ENCODE results near the gene GDPD5. TPM values are rescaled to one million over a fixed set of nuclear protein-coding genes. Genes with fewer than 3 reads are reported as not detected.

The GDPD5 gene, protein sequence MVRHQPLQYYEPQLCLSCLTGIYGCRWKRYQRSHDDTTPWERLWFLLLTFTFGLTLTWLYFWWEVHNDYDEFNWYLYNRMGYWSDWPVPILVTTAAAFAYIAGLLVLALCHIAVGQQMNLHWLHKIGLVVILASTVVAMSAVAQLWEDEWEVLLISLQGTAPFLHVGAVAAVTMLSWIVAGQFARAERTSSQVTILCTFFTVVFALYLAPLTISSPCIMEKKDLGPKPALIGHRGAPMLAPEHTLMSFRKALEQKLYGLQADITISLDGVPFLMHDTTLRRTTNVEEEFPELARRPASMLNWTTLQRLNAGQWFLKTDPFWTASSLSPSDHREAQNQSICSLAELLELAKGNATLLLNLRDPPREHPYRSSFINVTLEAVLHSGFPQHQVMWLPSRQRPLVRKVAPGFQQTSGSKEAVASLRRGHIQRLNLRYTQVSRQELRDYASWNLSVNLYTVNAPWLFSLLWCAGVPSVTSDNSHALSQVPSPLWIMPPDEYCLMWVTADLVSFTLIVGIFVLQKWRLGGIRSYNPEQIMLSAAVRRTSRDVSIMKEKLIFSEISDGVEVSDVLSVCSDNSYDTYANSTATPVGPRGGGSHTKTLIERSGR
- 10 to 100 TPM in 2 of 4 donors, 1 to 10 TPM in 2; 7.4 to 12.2 (median 10.6) TPM for polyA plus RNA-seq (ENCODE audit: insufficient read length in 4 of 4)

DNA sequence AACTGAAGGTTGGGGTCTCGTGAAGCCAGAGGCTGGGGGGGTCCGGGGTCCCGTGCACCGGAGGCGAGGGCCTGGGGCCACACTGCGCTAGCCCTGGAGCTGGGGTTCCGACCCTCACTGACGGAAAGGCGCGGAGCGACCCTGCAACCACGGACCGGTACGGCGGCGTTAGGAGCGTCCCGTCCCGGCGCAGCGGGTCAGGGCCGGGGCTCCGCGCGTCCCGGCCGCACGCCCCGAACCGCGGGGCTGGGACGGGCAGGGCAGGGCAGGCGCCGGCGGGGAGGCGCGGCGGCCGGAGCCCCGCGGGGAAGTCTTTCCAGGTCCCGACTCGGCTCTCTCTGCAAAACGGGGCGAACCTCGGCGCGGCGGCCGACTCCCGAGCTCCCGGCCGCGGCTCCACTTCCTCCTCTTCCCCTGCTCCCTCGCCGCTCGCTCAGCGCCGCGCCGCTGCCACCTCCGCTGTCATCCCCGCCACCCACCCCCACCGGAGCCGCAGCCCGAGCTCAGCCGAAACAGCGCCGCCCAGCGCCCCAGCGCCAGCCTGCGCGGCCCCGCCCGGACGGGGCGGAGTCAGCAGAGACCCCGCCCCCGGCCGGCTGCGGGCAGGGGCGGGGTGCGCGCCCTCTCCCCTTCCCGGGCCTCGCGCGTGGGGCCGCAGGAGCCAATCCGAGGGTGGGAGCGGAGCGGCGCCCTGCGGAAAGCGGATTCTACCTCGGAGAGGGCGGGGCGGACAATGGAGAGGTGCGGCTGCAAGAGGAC lies at the start of gene GDPD5:
Gene GDPD5 (minus strand): TSS at position 509 of the 759 bp plus-strand sequence. CDS start 48,206 bp downstream, outside the sequence.
- DNase-seq (ENCODE audit: low read depth in 4 of 4, low spot score in 3 of 4), result peak; percentile 68 to 83 (median 73)

DNA sequence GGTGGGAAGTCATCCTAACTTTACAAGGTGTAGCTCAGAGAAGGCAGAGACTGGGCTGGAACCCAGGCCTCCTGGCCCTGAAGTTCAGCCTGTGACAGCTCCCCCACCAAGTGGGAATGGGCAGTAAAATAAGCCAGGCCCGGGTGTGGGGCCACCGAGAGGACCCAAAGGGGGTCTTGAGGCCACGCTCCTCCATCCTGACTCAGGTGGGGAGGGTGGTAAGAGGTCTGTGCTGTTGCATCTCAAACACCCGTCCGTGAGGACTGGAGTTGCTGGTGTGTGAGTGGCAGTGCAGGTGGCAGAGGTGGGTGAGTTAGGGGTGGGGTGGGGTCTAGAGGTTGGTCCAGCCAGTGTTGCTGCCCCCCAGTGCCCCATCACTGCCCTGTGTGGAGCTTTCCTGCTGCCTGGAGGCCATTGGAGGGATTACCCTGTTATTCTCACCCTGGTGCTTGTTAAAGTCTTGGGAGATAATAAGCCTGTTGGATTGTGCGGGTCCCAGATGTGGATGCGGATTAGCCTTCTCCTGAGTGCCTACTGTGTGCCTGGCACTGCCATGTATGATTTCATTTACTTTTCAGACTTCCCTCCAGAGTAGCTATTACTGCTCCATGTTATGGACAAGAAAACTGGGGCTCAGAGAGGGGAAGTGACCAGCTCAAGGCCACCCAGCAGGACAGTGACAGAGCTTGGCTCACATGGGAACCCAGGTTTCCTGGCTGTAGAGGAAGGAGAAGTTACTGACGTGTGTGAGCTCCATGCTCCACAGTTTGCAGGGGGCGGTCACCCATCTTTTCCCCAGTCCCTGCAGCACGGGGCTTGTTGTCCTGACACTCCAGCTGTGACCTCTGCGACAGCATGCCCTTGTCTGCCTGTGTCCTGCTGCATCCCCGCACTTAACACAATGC lies 49.2 kb upstream of the GDPD5 start:
- no peak for DNase-seq (ENCODE audit: low read depth in 4 of 4, low spot score in 3 of 4)

DNA sequence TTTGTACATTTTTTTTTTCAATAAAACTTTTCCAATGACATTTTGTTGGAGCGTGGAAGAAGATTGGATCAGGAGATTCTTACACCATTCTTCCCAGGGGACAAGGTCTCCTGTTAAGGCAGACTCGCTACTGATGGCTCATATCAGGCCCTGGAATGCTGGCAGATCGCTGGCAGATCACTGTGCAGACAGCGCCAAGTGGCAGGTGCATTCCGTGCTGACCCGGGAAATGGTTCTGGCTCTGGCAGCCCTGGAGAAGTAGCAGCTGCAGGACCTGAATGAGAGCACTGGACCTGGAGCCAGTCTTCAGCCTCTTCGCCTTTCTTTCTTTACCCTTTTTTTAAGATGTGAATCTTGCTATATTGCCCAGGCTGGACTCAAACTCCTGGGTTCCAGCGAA lies 47.0 kb upstream of the GDPD5 start:
- no peak for DNase-seq (ENCODE audit: low read depth in 4 of 4, low spot score in 3 of 4)

DNA sequence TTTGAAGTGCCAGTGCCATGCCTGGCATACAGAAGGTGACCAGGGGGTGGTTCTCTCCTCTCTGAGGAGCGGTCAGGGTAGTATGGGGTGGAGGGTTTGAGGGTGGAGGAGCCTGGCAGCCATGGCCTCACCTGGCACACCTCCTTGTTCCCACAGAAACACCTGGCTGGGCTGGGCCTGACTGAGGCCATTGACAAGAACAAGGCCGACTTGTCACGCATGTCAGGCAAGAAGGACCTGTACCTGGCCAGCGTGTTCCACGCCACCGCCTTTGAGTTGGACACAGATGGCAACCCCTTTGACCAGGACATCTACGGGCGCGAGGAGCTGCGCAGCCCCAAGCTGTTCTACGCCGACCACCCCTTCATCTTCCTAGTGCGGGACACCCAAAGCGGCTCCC lies 45.9 kb upstream of the GDPD5 start:
- no peak for DNase-seq (ENCODE audit: low read depth in 4 of 4, low spot score in 3 of 4)

DNA sequence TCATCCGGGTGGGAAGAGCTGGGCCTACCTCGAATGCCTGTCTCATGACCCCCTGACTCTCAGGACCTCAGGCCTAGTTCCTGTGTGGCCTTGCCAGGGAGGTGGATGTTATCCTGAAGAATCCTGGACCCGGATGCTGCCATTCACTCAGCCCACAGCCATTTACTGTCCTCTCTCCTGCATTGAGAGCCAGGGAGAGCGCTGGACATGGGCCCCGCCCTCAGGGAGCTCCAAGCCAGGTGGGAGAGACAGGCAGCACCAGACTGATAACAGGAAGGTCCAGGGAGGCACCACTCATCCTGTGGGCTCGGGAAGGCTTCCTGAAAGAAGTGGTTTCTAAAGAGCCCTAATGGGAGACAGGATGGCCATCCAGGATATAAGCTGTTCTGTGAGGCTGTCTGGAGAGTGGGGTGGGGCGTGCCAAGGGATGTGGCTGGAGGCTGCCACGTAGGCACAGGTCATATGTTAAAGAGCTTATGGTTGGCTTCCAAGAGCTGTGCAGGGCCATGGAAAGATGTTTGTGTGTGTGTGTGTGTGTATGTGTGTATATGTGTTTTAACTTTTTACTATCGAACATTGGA lies 44.9 kb upstream of the GDPD5 start:
- no peak for DNase-seq (ENCODE audit: low read depth in 4 of 4, low spot score in 3 of 4)

DNA sequence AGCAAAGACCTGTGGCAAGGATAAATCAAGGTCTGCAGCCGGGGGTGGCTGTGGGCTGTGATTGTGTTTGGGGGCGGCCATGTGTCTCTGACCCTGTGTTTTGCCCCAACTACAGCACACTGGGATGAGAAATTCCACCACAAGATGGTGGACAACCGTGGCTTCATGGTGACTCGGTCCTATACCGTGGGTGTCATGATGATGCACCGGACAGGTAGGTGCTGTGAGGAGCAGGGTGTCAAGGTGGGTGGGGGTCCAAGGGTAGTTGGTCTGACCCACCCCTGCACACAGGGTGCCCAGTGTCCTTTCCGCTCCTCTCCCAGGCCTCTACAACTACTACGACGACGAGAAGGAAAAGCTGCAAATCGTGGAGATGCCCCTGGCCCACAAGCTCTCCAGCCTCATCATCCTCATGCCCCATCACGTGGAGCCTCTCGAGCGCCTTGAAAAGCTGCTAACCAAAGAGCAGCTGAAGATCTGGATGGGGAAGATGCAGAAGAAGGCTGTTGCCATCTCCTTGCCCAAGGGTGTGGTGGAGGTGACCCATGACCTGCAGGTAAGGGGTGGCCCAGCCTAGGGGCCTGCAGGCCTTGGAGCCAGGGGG lies 43.0 kb upstream of the GDPD5 start:
- no peak for DNase-seq (ENCODE audit: low read depth in 4 of 4, low spot score in 3 of 4)

DNA sequence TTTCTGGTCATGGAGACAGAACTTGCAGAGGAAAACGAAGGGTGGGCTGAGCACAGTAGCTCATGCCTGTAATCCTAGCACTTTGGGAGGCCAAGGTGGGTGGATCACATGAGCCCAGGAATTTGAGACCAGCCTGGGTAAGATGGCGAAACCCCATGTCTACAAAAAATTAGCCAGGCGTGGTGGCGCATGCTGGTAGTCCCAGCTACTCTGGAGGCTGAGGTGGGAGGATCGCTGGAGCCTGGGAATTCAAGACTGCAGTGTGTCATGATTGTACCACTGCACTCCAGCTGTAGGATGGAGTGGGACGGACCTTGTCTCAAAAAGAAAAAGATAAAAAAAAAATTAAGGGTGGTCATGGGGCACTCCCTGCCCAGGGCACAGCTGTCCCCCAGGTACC lies 42.2 kb upstream of the GDPD5 start:
- no peak for DNase-seq (ENCODE audit: low read depth in 4 of 4, low spot score in 3 of 4)

DNA sequence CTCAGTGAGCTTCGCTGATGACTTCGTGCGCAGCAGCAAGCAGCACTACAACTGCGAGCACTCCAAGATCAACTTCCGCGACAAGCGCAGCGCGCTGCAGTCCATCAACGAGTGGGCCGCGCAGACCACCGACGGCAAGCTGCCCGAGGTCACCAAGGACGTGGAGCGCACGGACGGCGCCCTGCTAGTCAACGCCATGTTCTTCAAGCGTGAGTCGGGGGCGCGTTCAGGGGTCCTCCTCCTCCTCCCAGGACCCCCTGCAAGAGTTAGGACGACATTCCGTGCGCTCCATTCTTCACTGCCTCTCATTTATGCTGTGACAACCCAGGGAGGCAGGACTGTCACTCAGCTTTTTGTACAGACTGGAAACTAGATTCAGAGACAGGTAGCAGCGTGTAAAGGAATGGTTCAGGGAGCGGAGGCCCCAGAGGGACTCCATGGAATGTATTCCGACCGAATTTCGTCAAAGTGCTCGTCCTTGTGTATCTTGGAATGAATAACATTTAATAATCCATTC lies 41.1 kb upstream of the GDPD5 start:
- no peak for DNase-seq (ENCODE audit: low read depth in 4 of 4, low spot score in 3 of 4)

DNA sequence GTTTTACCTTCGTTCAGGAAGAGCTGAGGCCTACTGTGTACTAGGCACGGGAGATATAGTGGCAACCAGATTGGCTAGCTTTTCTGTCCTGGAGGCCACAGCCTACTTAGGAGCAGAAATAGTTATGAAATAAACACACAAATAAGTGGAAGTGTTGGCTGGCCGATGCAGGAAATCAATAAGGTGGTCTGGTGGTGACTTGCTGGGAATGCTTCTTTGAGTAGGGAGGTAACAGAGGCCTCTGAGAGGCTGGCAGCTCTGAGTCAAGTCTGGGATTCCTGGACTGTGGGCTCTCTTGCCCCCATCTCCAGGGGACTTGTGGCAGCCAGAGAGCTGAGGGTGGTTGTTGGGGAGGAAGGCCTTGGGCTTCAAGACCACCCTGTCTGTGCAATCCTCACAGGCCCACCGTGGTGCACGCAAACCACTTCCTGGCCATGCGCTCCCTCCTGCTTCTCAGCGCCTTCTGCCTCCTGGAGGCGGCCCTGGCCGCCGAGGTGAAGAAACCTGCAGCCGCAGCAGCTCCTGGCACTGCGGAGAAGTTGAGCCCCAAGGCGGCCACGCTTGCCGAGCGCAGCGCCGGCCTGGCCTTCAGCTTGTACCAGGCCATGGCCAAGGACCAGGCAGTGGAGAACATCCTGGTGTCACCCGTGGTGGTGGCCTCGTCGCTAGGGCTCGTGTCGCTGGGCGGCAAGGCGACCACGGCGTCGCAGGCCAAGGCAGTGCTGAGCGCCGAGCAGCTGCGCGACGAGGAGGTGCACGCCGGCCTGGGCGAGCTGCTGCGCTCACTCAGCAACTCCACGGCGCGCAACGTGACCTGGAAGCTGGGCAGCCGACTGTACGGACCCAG lies 40.4 kb upstream of the GDPD5 start:
- no peak for DNase-seq (ENCODE audit: low read depth in 4 of 4, low spot score in 3 of 4)

DNA sequence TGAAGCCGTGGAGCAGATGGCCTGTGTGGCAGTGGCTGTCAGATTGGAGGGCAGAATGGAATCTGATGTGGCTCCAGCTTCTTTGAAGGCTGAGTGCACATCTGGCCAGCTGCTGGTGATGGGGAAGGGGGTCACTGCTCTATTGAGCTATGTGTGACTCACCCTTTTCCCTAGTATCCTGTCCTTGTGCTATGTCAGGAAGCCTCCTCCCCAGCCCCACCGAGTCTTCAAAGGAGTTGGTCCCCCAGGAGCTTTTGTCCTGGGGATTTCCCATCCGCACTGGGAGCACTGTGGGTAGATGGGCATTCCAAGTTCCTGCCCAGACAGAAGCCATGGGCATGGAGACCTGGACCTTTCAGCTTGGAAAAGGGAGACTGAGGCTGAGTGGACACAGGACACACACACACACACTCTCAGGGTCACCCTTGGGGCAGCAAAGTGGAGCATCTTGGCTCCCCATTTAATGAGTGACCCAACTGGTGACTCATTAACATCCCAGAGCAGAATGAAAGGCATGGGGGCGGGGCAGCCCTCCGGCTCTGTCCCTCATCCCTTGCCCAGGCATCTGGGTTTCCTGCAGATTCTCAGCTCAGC lies 39.6 kb upstream of the GDPD5 start:
- no peak for DNase-seq (ENCODE audit: low read depth in 4 of 4, low spot score in 3 of 4)

DNA sequence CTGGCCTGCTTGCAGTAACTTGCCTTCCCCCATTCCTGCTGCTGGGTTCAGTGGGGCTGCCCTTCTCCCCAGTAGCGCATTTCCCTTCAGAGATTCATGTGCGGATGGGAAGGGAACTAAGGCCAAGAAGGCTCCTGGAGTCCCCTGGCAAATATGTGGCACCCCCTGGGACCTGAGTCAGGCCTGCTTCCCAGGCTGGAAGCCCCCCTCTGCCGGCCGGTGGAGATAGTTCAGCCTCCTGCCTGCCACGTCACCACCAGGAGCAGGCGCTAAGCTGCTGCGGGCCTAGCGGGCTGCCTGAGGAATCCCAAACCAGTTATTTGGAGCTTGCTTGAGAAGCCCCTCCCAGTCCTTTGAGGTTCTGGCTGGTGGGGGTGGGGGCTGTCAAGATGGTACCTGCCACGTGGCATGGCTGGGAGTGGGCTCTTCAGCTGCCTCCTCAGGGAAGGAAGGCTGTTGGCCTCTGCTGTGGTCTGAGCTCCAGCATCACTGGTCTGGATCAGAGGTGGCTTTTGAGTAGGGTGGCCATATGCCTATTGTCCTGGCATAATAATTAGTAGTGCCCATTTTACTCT lies 38.3 kb upstream of the GDPD5 start:
- DNase-seq (ENCODE audit: low read depth in 4 of 4, low spot score in 3 of 4), result no peak

DNA sequence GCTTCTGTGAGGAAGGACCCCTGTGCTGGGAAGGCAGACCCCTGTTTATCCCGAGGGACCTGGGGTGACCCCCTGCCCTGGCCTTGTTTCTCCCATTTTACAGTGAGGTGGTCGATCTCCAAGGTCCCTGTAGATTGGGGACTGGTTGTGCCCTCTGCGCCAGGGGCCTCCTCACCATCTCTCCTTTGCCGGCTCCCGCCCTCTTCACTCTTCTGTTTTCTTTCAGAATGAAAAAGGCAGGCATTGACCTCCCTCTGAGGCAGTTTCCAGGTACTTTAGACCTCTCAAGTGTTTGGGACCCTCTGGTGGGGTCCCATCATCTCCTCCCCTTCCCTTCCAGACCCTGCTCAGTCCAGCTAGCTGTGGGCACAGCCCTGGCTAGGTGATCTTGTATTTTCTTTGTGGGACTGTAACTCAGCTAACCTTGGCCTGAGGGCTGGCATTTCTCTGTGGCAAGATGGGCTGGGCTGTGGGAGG lies 37.8 kb upstream of the GDPD5 start:
- DNase-seq (ENCODE audit: low read depth in 4 of 4, low spot score in 3 of 4), result no peak

DNA sequence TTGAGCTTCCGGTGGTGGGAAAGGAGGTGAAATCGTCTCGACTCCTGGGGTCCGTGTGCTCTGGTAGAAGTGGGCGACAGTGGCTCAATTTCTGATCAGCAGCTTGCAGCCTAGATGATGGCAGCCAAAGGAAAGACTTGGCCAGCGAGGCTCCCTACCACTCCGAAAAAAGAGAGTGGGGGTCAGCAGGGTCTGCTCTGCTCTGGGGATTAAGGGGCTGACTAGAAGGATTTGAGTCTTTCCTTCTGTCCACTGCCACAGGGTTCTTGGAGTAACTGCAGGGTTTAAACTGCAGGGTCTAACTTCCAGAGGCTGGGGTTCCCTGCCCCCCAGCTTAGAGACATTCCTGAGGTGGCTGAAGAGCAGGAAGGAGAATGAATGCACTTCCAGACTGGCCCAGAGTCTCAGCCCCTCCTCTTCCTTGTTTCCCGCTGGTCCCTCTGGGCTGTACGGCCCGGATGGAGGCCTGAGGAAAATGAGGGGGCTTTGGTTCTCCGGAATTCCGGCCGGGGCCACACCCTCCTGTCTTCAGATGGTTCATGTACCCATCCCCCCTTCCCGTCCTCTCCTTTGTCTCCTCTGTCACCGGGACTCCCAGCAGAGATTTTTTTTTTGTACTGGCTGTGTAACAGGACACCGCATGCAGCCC lies 37.2 kb upstream of the GDPD5 start:
- DNase-seq (ENCODE audit: low read depth in 4 of 4, low spot score in 3 of 4), result no peak

DNA sequence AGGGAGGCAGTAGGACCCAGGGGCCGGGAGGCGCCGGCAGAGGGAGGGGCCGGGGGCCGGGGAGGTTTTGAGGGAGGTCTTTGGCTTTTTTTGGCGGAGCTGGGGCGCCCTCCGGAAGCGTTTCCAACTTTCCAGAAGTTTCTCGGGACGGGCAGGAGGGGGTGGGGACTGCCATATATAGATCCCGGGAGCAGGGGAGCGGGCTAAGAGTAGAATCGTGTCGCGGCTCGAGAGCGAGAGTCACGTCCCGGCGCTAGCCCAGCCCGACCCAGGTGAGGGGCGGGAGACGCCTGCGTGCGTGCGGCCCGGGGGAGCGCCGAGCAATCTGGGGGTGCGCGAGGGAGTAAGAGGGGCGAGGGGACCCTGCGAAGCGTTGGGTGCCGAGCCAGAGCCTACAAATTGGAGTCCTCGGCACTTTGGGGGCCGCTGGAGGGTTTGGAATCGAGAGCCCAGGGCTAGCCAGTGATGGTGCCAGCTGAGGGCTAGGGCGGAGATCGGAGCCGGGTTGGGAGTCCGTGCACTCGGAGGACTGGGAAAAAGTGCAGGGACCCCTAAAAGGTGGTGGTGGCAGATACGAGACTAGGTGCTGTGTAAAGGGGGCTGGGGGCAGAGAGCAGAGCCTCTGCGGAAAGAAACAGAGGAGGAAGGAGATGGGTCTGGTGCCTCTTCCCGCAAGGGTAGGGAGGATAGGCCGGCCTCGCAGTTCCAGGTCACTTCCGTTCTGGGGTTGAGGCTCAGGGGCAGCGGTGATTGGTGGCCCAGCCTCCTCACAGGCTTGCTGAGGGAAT lies 36.5 kb upstream of the GDPD5 start, which contains the start of gene SERPINH1:
Gene SERPINH1 (plus strand): TSS at position 206 of the 788 bp plus-strand sequence. CDS start 4,097 bp downstream, outside the sequence.
- DNase-seq (ENCODE audit: low read depth in 4 of 4, low spot score in 3 of 4), result peak in 2 of 4 donors; percentile 77 to 83

DNA sequence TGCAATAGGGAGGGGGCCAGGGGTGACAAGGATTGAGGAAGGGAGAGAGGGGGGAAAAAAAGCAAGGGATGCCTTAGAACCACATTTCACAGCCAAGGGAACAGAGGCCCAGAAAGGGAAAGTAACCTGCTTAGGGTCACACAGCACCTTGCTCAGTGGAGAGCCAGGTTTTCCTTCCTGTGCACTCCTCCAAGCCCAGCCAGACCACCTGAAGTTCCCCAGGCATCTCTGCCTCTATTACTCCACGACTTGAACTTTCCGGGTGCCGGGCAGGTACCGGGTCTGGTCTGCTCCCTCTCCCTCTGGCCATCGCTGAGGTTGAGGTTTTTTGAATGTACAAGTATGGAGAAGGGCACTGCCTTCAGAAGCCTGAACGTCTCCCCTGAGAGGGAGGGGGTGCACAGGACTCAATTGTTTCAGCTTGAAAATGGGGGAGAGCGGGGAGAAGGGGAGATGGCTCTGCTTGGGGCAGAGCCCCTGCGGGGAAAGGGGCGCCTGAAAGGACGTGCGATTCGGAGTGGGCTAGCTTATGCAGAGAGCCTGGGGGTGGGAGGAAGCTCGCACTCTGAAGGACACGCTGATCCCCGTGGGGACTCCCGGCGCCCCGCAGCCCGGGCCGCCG lies 35.8 kb upstream of the GDPD5 start:
- DNase-seq (ENCODE audit: low read depth in 4 of 4, low spot score in 3 of 4), result no peak

DNA sequence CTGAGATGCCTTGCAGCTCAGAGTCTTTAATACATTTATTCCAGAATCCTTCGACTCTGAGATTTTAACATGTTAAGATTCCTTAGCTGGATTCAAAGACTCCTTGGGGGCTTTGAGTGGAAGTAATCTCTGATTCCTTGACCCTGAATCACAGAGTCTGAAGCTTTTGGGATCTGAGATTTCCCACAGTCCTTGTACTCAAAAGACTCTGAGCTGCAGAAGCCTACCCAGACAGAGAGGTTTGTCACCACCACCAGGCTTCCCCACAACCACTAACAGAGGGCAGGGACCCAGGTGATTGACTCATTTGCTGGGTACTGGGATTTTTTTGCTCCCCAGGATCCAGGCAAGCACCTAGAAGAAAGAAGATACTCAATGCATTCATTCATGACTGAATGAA lies 34.9 kb upstream of the GDPD5 start:
- no peak for DNase-seq (ENCODE audit: low read depth in 4 of 4, low spot score in 3 of 4)
